Lung (tissue), 12 donors: Measurements from ENCODE around the gene BRD3OS. TPM values are rescaled to one million over a fixed set of nuclear protein-coding genes. Genes with fewer than 3 reads are reported as not detected.

Source experiments
- ATAC-seq: fragments of 200-7000 bp; cut with Tn5 transposase; one replicate; pipeline ENCODE4 v1.9.1; 2020; ENCODE audit warnings: moderate number of reproducible peaks; ENCODE audit not compliant: insufficient read depth, low FRiP score
- DNase-seq, 3 donors: peaks; one replicate each; pipeline ENCODE4 v3.0.0-alpha.2; 2013 to 2017
- H3K27ac ChIP-seq, 2 donors: one replicate each; pipeline ENCODE4 v1.5.1; 2013; ENCODE audit warnings: mild to moderate bottlenecking in 2 of 2, moderate library complexity in 2 of 2, control low read depth in 1 of 2, inconsistent platforms in 1 of 2, low read depth in 1 of 2, low read length in 1 of 2
- H3K27me3 ChIP-seq, 3 donors: one replicate each; pipeline ENCODE4 v1.5.1; 2013; ENCODE audit warnings: low read length in 2 of 3; ENCODE audit not compliant: control insufficient read depth in 3 of 3, insufficient read depth in 3 of 3
- H3K36me3 ChIP-seq, 4 donors: one replicate each; pipeline ENCODE4 v1.5.1; 2013; ENCODE audit warnings: low read length in 4 of 4, mild to moderate bottlenecking in 1 of 4, moderate library complexity in 1 of 4; ENCODE audit not compliant: control insufficient read depth in 4 of 4, insufficient read depth in 4 of 4
- H3K4me1 ChIP-seq, 5 donors: one replicate each; pipeline ENCODE4 v1.5.1; 2013; ENCODE audit warnings: low read length in 5 of 5, mild to moderate bottlenecking in 2 of 5, moderate library complexity in 1 of 5; ENCODE audit not compliant: control insufficient read depth in 5 of 5, insufficient read depth in 5 of 5
- H3K4me3 ChIP-seq: one replicate; pipeline ENCODE4 v1.5.1; 2013; ENCODE audit warnings: mild to moderate bottlenecking, control low read depth, moderate library complexity
- H3K9ac ChIP-seq, 2 donors: one replicate each; pipeline ENCODE4 v1.5.1; 2013; ENCODE audit warnings: low read length in 2 of 2, control low read depth in 1 of 2; ENCODE audit not compliant: insufficient read depth in 1 of 2
- H3K9me3 ChIP-seq, 4 donors: one replicate each; pipeline ENCODE4 v1.5.1; 2013; ENCODE audit warnings: low read length in 3 of 4, mild to moderate bottlenecking in 1 of 4, moderate library complexity in 1 of 4; ENCODE audit not compliant: control insufficient read depth in 4 of 4, insufficient read depth in 3 of 4
- CTCF ChIP-seq: IDR thresholded peaks from 2 replicates; pipeline ENCODE4 v1.5.1; 2012; ENCODE audit warnings: mild to moderate bottlenecking; ENCODE audit errors: control extremely low read depth, extremely low read depth
- WGBS, 2 donors: extraction: QIAGEN DNeasy Blood & Tissue Kit; methylation state at CpG; one replicate each; pipeline ENCODE4 v1.1.7; 2013; 5-methylcytosine and 5-hydroxymethylcytosine counted together
- polyA plus RNA-seq, 2 donors: library from polyadenylated mRNA; stranded (reverse); fragments of 200-250 nt; gene quantifications; one replicate each; pipeline ENCODE4 v1.2.1, GENCODE V29; 2013
- total RNA-seq, 2 donors: library from RNA; depleted of rRNA in 1 of 2; stranded (reverse); fragments of >200 nt in 1 of 2; gene quantifications; one replicate each; pipeline ENCODE4 v1.2.1, GENCODE V29; 2014 to 2021
- donor health status: control.
- donor health status: control.
- donor health status: Bipolar disorder and iron deficiency.
- donor health status: healthy.
- donor health status: DM: yes; HTN: yes; CAD: no.

The BRD3OS gene
- total and polyA plus RNA-seq, 4 donors, result 7.1 to 20.7 (median 14.9) TPM

- Histone ChIP-seq H3K9ac (peak overlapping the region in 1 of 2 donors; percentile 19), H3K27ac (peak overlapping the region; percentile 47 to 94), H3K9me3 (no peaks in the 10 kb centered on the region), H3K27me3 (no peaks in the 10 kb centered on the region), H3K4me1 (peaks cover 0 to 31% (median 15%) of the 10 kb centered on the region in 5 donors), H3K36me3 (no peaks in the 10 kb centered on the region), H3K4me3 (peak overlapping the region; percentile 68)
- ATAC-seq (peak; percentile 81), DNase-seq (peak; percentile 92 to 94 (median 92))
- peak; percentile 12 for TF ChIP-seq CTCF
- WGBS, 2 donors, result 1% methylated on average over 61 to 74 of the region's 74 CpGs
Measured at GRCh38 chr9:133992780-133993634, 32.3 kb upstream of the BRD3OS start.

GRCh38 chr9:133993635-133994253 is 31.5 kb upstream of the BRD3OS start:
- TF ChIP-seq CTCF, result no peak

GRCh38 chr9:133994353-133995011 is 30.8 kb upstream of the BRD3OS start:
- Histone ChIP-seq H3K9me3 (no peaks in the 10 kb centered on the region), H3K27me3 (no peaks in the 10 kb centered on the region), H3K9ac (no peak overlapping the region), H3K4me1 (peaks cover 0 to 34% (median 15%) of the 10 kb centered on the region in 5 donors), H3K36me3 (no peaks in the 10 kb centered on the region), H3K27ac (no peak overlapping the region), H3K4me3 (no peak overlapping the region)
- DNase-seq, result peak; percentile 77 to 84 (median 77)
- TF ChIP-seq CTCF, result peak; percentile 94
- peak; percentile 44 for ATAC-seq
- WGBS, 2 donors, result 8 to 10% methylated on average over 11 of the region's 11 CpGs

More at GRCh38 chr9:133993635-133994253, 31.5 kb upstream of the BRD3OS start:
- ATAC-seq (no peak), DNase-seq (no peak)
- 65 to 73% methylated on average over 16 of the region's 16 CpGs for WGBS, 2 donors
- Histone ChIP-seq H3K4me3 (no peak overlapping the region), H3K27me3 (no peaks in the 10 kb centered on the region), H3K27ac (peak overlapping the region in 1 of 2 donors; percentile 94), H3K9ac (no peak overlapping the region), H3K36me3 (no peaks in the 10 kb centered on the region), H3K9me3 (no peaks in the 10 kb centered on the region), H3K4me1 (peaks cover 0 to 31% (median 15%) of the 10 kb centered on the region in 5 donors)
